ENCODE results near the gene ACOX1. TPM values are rescaled to one million over a fixed set of nuclear protein-coding genes. Genes with fewer than 3 reads are reported as not detected.

The ACOX1 gene
- total and polyA plus RNA-seq, 7 donors: 13.0 to 78.8 (median 58.1) TPM

DNA sequence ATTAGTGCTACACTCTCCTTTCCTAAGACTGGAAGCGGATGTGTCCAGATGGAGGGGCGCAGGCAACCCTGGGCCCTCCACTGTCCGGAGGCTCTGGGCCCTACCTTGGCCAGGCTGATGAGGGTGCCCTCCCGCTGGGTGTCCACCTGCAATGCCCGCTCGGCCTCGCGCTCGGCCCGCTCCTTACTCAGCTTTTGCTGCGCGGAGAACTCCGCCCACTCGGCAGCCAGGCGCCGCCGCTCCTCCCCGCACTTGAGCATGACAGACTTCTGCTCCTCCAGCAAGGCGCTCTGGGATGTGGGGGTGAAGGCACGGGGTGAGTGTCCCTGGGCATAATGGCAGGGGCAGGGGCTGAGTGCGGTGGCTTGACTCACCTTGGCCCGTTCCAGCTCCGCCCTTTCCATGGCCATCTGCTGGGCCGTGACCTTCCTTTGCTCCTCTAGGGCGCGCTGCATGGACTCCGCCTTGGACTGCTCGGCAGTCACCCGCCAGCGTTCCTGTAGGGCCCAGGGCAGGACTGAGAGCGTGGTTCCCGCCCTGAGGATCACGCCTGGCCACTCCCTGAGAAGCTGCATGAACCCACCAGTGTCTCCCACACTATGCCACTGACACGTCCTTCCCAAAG, 64.2 kb downstream of the ACOX1 start:
- Histone ChIP-seq H3K4me3 (no peak overlapping the region), H3K36me3 (ENCODE audit: insufficient read depth in 1 of 2, low read depth in 1 of 2) (peaks cover 0 to 9% of the 10 kb centered on the region in 2 donors), H3K9me3 (no peaks in the 10 kb centered on the region), H3K27me3 (ENCODE audit: insufficient read depth in 3 of 3, low read length in 2 of 3) (no peaks in the 10 kb centered on the region), H3K4me1 (no peaks in the 10 kb centered on the region), H3K27ac (no peak overlapping the region)
- intact Hi-C loops (cut with DNase I): loop anchor here in 1 of 2 donors (10.0 kb wide), 1 partner anchor 380 kb away; no protein-coding TSS in a partner anchor
- DNase-seq (no peak), ATAC-seq (no peak)
- TF ChIP-seq, protein P1, sequence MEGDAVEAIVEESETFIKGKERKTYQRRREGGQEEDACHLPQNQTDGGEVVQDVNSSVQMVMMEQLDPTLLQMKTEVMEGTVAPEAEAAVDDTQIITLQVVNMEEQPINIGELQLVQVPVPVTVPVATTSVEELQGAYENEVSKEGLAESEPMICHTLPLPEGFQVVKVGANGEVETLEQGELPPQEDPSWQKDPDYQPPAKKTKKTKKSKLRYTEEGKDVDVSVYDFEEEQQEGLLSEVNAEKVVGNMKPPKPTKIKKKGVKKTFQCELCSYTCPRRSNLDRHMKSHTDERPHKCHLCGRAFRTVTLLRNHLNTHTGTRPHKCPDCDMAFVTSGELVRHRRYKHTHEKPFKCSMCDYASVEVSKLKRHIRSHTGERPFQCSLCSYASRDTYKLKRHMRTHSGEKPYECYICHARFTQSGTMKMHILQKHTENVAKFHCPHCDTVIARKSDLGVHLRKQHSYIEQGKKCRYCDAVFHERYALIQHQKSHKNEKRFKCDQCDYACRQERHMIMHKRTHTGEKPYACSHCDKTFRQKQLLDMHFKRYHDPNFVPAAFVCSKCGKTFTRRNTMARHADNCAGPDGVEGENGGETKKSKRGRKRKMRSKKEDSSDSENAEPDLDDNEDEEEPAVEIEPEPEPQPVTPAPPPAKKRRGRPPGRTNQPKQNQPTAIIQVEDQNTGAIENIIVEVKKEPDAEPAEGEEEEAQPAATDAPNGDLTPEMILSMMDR (IDR thresholded peaks at IDR 0.05): no peak
- 92 to 94% (median 92%) methylated on average over 34 of the region's 34 CpGs for WGBS, 3 donors

- DNase-seq (no peak), ATAC-seq (no peak)
- TF ChIP-seq, protein P1 (IDR thresholded peaks at IDR 0.05): no peak
- Histone ChIP-seq H3K36me3 (ENCODE audit: insufficient read depth in 1 of 2, low read depth in 1 of 2) (peaks cover 0 to 9% of the 10 kb centered on the region in 2 donors), H3K27ac (no peak overlapping the region), H3K4me3 (no peak overlapping the region), H3K9me3 (no peaks in the 10 kb centered on the region), H3K27me3 (ENCODE audit: insufficient read depth in 3 of 3, low read length in 2 of 3) (no peaks in the 10 kb centered on the region), H3K4me1 (no peaks in the 10 kb centered on the region)
- intact Hi-C loops (cut with DNase I): loop anchor here in 1 of 2 donors (10.0 kb wide), 1 partner anchor 381 kb away; no protein-coding TSS in a partner anchor
- WGBS, 3 donors: 89 to 91% (median 90%) methylated on average over 30 to 32 of the region's 32 CpGs
Measured at GRCh38 chr17:75913537-75914210, 65.3 kb downstream of the ACOX1 start.

DNA sequence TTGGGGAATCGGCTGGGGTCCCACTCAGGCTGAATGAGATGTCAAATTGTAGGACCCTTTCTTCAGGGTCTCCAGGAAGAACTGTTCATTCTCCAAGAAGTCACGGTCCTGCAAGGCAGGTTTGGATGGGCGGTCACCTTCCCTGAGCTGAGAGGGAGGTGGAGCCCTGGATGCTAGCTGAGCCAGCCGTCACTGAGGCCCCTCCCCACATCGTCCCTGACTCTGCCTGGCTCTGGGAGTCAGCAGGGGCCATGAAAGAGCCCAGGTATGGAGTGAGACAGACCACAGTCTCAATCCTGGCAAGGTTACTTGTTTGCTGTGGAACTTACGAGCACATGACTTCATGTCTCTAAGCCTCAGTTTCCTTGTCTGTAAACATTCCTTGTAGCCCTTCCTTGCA, 68.3 kb downstream of the ACOX1 start:
- DNase-seq (no peak), ATAC-seq (no peak)
- Histone ChIP-seq H3K27ac (no peak overlapping the region), H3K4me1 (no peaks in the 10 kb centered on the region), H3K9me3 (no peaks in the 10 kb centered on the region), H3K27me3 (ENCODE audit: insufficient read depth in 3 of 3, low read length in 2 of 3) (no peaks in the 10 kb centered on the region), H3K36me3 (ENCODE audit: insufficient read depth in 1 of 2, low read depth in 1 of 2) (peaks cover 0 to 9% of the 10 kb centered on the region in 2 donors), H3K4me3 (no peak overlapping the region)
- WGBS, 3 donors: 82 to 87% (median 83%) methylated on average over 6 of the region's 6 CpGs
- intact Hi-C loops (cut with DNase I): loop anchor here in 1 of 2 donors (10.0 kb wide), 1 partner anchor 384 kb away; no protein-coding TSS in a partner anchor
- TF ChIP-seq, protein P1 (IDR thresholded peaks at IDR 0.05): no peak

DNA sequence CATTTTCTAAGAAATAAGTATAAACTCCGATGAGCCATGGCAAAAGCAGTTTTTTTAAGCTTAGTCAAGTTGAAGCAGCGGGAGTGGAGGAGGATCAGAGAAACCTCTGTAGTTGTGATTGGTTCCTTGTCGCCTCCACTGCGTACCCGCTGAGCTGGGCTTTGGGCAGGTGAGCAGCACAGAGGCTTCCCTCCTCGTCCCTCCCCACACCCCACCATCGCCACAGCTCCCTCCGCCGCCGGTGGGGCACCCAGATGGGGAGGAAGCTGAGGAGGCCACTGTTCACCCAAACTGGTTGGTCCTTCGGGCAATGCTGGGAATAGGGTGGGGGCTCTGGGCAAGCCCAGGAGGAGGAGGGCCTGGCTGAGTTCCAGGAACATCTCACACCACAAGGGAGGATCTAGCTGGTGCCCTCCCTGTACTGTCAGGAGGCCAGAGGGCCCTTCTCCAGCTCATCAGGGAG, 69.1 kb downstream of the ACOX1 start:
- TF ChIP-seq, protein P1 (IDR thresholded peaks at IDR 0.05): no peak
- DNase-seq (no peak), ATAC-seq (no peak)
- Histone ChIP-seq H3K27ac (no peak overlapping the region), H3K4me3 (no peak overlapping the region), H3K36me3 (ENCODE audit: insufficient read depth in 1 of 2, low read depth in 1 of 2) (peaks cover 0 to 9% of the 10 kb centered on the region in 2 donors), H3K4me1 (no peaks in the 10 kb centered on the region), H3K9me3 (no peaks in the 10 kb centered on the region), H3K27me3 (ENCODE audit: insufficient read depth in 3 of 3, low read length in 2 of 3) (no peaks in the 10 kb centered on the region)
- 72 to 78% (median 76%) methylated on average over 10 to 11 of the region's 11 CpGs for WGBS, 3 donors
- intact Hi-C loops (cut with DNase I): loop anchor here in 1 of 2 donors (10.0 kb wide), 1 partner anchor 385 kb away; no protein-coding TSS in a partner anchor

Data from psoas muscle (tissue), 8 donors.